ENCODE measurements around the gene RTN4R. TPM values are rescaled to one million over a fixed set of nuclear protein-coding genes. Genes with fewer than 3 reads are reported as not detected.
"Not testable (repeated sequence)": the region's sequence is repeated elsewhere in the genome, so short reads cannot be mapped to it uniquely, and the experiment has no call there.

RTN4R gene
- total and polyA plus RNA-seq, 2 experiments from 2014 or later, result 5.2 to 5.3 TPM

DNA sequence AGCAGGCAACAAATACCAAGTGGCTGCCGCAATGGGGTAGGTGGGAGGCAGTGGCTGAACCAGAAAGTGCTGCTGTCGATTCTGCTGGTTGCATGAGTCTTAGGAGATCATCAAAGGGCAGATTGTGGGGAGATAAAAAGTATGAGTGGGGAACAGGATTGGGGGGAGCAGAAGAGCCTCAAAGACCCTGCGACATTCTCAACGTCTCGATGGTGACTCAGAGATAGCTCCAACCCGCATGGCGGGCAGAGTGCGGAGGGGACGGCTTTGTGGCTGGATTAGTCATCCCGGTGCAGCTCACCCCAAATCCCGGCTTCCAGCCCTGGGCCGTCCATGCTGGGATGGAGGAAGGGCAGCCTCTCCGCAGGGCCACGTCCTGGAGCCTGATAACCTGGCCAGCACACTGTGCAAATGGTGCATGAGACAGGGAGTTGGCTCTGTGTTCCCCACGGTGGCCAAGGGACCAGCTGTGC lies 11.6 kb upstream of the RTN4R start:
- no peak overlapping the region for H3K27ac ChIP-seq
- TF ChIP-seq, protein P1, sequence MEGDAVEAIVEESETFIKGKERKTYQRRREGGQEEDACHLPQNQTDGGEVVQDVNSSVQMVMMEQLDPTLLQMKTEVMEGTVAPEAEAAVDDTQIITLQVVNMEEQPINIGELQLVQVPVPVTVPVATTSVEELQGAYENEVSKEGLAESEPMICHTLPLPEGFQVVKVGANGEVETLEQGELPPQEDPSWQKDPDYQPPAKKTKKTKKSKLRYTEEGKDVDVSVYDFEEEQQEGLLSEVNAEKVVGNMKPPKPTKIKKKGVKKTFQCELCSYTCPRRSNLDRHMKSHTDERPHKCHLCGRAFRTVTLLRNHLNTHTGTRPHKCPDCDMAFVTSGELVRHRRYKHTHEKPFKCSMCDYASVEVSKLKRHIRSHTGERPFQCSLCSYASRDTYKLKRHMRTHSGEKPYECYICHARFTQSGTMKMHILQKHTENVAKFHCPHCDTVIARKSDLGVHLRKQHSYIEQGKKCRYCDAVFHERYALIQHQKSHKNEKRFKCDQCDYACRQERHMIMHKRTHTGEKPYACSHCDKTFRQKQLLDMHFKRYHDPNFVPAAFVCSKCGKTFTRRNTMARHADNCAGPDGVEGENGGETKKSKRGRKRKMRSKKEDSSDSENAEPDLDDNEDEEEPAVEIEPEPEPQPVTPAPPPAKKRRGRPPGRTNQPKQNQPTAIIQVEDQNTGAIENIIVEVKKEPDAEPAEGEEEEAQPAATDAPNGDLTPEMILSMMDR (IDR thresholded peaks at IDR 0.05; ENCODE audit: low read depth, low read length), result no peak
- no peaks in the 10 kb centered on the region for H3K4me1 ChIP-seq (ENCODE audit: low read depth)
- no peaks in the 10 kb centered on the region for H3K9me3 ChIP-seq (ENCODE audit: low read depth)
- H3K4me3 ChIP-seq, result no peak overlapping the region
- no peaks in the 10 kb centered on the region for H3K27me3 ChIP-seq
- H3K36me3 ChIP-seq, result no peaks in the 10 kb centered on the region
- DNase-seq (ENCODE audit: low read depth in 1 of 2, low spot score in 1 of 2), result peak in 1 of 2 donors; percentile 30

DNA sequence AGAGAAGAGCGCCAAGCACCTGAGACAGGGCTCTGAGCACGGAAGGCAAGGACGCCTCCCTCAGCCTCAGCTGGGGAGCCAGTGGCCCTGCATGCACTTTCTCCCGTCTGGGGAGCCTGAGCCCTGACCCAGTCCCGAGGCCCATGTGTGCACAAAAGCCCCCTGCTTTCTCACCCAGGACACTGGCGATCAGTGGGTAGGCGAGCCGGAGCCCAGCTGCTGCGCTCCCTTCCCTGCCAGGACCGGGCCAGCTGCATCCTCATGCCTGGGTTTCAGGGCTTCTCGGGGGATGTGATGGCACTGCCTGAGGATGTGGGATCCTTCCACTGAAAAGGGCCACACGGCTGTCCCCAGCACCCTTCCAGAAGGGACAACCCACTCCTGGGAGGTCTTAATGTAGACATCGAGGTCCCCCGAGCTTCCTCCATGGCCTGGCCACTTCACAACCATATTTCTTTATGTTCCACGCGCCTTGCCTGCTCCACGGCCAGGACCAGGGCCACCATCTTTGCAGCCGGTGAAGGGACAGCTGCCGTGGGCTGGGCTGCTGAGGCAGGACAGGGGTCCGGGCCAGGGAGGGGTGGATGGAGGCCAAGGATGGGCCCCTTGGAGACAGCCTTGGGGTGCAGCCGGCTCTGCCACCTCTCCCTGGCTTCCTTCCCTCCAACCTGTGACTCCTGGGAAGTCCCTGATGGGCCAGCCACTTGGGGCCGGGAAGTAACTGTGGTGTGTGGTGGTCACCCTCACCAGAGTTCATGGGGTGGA lies 10.8 kb upstream of the RTN4R start:
- H3K4me3 ChIP-seq; DNase-seq (ENCODE audit: low read depth in 1 of 2, low spot score in 1 of 2); H3K4me1 ChIP-seq (ENCODE audit: low read depth): not testable (repeated sequence)

DNA sequence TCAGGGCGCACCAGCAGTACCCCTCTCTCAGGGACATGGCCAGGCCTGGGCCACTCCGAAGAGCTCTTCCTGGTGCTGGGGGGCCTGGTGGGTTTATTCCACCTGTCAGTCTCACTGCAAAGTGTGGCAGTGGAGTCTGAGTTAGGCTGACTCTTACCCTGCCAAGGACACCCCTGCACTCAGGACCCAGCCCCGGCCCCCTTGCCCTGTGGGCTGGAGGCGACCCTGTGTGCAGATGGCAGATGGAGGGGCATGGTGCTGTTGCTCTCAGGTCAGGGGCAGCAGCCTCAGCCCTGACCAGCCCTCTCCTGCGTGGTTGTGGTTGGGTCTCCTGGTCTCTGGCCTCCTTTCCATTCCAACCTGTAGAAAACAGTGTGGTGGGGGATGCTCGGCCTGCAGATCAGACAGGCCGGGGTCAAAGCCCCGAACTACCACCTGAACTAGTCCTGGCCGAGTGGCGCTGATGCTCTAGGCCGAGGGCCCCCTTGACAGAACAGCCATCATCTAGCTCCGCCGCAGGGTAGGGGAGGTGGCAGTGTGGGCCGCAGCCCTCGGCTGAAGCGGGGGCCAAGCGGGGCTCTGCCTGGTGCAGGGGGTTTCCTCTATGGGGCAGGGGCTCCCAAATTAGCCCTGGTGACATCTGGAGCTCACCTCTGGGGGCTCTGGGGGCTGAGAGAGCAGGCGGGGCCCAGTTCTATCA lies 10.0 kb upstream of the RTN4R start:
- H3K36me3 ChIP-seq; H3K27me3 ChIP-seq; H3K4me1 ChIP-seq (ENCODE audit: low read depth); DNase-seq (ENCODE audit: low read depth in 1 of 2, low spot score in 1 of 2); H3K4me3 ChIP-seq; H3K9me3 ChIP-seq (ENCODE audit: low read depth); H3K27ac ChIP-seq: not testable (repeated sequence)

More for the DNA sequence above, 10.8 kb upstream of the RTN4R start:
- not testable (repeated sequence) for H3K27ac ChIP-seq; H3K27me3 ChIP-seq; H3K9me3 ChIP-seq (ENCODE audit: low read depth); H3K36me3 ChIP-seq

DNA sequence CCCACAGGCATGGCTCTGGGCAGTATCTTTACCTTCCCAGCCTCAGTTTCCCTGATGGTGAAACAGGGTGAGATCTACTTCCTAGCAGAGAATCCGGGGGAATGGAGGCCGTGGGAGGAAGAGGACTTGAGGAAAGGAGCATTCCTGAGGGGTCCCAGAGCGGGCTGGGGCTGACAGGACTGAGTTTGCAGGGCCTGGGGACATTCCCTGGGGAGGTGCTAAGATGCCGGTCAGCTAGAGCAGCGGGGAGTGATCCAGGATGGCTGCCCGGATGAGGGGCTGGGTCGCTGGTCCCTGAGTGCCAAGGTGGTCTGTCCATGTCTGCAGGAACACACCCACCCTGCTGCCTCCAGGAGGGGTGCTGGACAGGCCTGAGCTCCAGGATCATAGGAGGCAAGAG lies 8.3 kb upstream of the RTN4R start:
- Histone ChIP-seq H3K27me3 (no peaks in the 10 kb centered on the region), H3K4me1 (ENCODE audit: low read depth) (peaks cover 7% of the 10 kb centered on the region), H3K4me3 (no peak overlapping the region), H3K27ac (no peak overlapping the region), H3K9me3 (ENCODE audit: low read depth) (no peaks in the 10 kb centered on the region), H3K36me3 (no peaks in the 10 kb centered on the region)
- TF ChIP-seq, protein P1 (IDR thresholded peaks at IDR 0.05; ENCODE audit: low read depth, low read length), result no peak
- no peak for DNase-seq (ENCODE audit: low read depth in 1 of 2, low spot score in 1 of 2)

DNA sequence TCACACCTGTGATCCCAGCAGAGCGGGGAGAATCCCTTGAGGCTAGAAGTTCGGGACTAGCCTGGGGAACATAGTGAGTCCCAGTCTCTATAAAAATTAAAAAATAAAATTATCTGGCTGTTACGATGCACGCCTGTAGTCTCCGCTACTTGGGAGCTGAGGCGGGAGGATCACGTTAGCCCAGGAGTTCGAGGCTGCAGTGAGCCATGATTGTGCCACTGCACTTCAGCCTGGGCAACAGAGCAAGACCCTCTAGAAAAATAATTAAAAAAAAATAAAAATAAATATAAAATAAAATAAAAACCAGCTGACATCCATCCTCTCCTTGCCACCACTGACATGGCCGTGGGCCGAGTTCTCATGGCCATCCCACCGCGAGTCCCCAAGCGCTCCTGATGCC lies 7.7 kb upstream of the RTN4R start:
- no peaks in the 10 kb centered on the region for H3K9me3 ChIP-seq (ENCODE audit: low read depth)
- peaks cover 7% of the 10 kb centered on the region for H3K4me1 ChIP-seq (ENCODE audit: low read depth)
- DNase-seq (ENCODE audit: low read depth in 1 of 2, low spot score in 1 of 2), result no peak
- H3K36me3 ChIP-seq, result no peaks in the 10 kb centered on the region
- no peak overlapping the region for H3K4me3 ChIP-seq
- TF ChIP-seq, protein P1 (IDR thresholded peaks at IDR 0.05; ENCODE audit: low read depth, low read length), result no peak
- H3K27ac ChIP-seq, result no peak overlapping the region
- no peaks in the 10 kb centered on the region for H3K27me3 ChIP-seq

DNA sequence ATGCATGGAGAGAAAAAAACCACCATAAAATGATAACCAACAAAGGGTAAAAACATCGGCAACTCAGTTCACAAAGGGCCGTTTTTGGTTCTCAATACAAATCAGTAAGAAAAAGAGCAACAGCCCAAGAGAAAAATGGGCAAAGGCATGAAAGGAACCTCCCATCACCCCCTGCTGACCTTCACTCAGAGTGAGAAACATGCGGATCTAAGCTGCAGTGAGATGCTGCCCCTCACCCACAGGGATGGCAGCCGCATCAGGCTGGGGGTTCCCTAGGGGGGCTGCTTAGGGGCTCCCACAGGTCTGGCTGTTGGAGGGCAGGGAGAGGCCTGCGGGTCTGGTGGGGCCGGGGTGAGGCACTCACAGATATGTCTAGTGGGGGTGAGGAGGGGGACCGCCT lies 7.2 kb upstream of the RTN4R start:
- H3K27ac ChIP-seq; H3K36me3 ChIP-seq; H3K9me3 ChIP-seq (ENCODE audit: low read depth); H3K27me3 ChIP-seq; H3K4me3 ChIP-seq; H3K4me1 ChIP-seq (ENCODE audit: low read depth); DNase-seq (ENCODE audit: low read depth in 1 of 2, low spot score in 1 of 2): not testable (repeated sequence)

DNA sequence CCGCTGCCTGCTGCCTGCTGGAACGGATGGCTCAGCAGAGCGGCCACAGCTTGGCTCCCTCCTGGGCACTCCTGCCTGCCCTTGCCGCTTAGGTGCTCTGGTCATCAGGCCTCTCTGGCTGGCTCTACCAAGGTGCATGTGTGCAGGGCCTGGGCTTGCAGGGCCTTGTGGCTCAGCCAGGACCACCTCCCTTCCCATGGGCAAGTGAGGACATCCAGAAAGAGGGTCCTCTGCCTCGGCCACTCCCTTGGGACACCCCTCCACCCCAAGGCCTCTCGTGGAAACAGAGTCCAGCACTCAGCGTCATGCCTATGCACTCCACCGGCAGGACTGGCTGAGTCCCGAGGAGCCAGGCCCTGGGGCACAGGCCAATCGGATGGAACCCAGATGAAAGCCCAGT lies 6.3 kb upstream of the RTN4R start:
- not testable (repeated sequence) for H3K36me3 ChIP-seq; H3K27ac ChIP-seq; H3K9me3 ChIP-seq (ENCODE audit: low read depth); H3K4me3 ChIP-seq; H3K4me1 ChIP-seq (ENCODE audit: low read depth); DNase-seq (ENCODE audit: low read depth in 1 of 2, low spot score in 1 of 2); H3K27me3 ChIP-seq
